HG03060 (cell line): ENCODE data around the gene SAAL1.
A peak's percentile ranks its signal among the peaks of the same experiment; 100 is the strongest.
"Not testable (repeated sequence)": the region's sequence is repeated elsewhere in the genome, so short reads cannot be mapped to it uniquely, and the experiment has no call there.

Experiments used
- ATAC-seq: cut with Tn5 transposase; IDR thresholded peaks from one replicate; pipeline ENCODE4 v1.9.1; 2021; ENCODE audit warnings: low read depth, moderate number of reproducible peaks; ENCODE audit not compliant: unreplicated experiment

Gene SAAL1

GRCh38 chr11:18105802-18106574, at the start of gene SAAL1:
TSS of gene SAAL1 (minus strand) at chr11:18106082. CDS start at chr11:18106041, 41 bp downstream.
- peak; percentile 66 for ATAC-seq

- no peak for ATAC-seq
Measured at GRCh38 chr11:18151581-18151980, 45.7 kb upstream of the SAAL1 start.

- no peak for ATAC-seq
Measured at GRCh38 chr11:18145837-18146236, 40.0 kb upstream of the SAAL1 start.

GRCh38 chr11:18145025-18145424, 39.1 kb upstream of the SAAL1 start:
- no peak for ATAC-seq

- ATAC-seq = no peak
Measured at GRCh38 chr11:18144243-18144642, 38.4 kb upstream of the SAAL1 start.

- no peak for ATAC-seq
Measured at GRCh38 chr11:18140145-18140544, 34.3 kb upstream of the SAAL1 start.

GRCh38 chr11:18137186-18137800, 31.4 kb upstream of the SAAL1 start:
- ATAC-seq = no peak

- no peak for ATAC-seq
Measured at GRCh38 chr11:18135308-18135707, 29.4 kb upstream of the SAAL1 start.

GRCh38 chr11:18132341-18132740, 26.5 kb upstream of the SAAL1 start, which contains the start of gene MRGPRX3:
TSS of gene MRGPRX3 (plus strand) at chr11:18132571. CDS start at chr11:18137203, 4,632 bp downstream.
- ATAC-seq = no peak

- ATAC-seq = not testable (repeated sequence)
Measured at GRCh38 chr11:18131115-18131514, 25.2 kb upstream of the SAAL1 start.

- not testable (repeated sequence) for ATAC-seq
Measured at GRCh38 chr11:18121331-18121828, 15.5 kb upstream of the SAAL1 start.

GRCh38 chr11:18115360-18116127, 9.7 kb upstream of the SAAL1 start:
- peak; percentile 60 for ATAC-seq

- no peak for ATAC-seq
Measured at GRCh38 chr11:18111005-18111404, 5.1 kb upstream of the SAAL1 start.

GRCh38 chr11:18108254-18108653, 2.4 kb upstream of the SAAL1 start:
- ATAC-seq = no peak

- ATAC-seq = no peak
Measured at GRCh38 chr11:18106688-18107087, 806 bp upstream of the SAAL1 start.

- no peak for ATAC-seq
Measured at GRCh38 chr11:18105086-18105801, 638 bp downstream of the SAAL1 start.

GRCh38 chr11:18100926-18101656, 4.8 kb downstream of the SAAL1 start:
- ATAC-seq = no peak

GRCh38 chr11:18093959-18094358, 11.9 kb downstream of the SAAL1 start:
- ATAC-seq = no peak

GRCh38 chr11:18091731-18092130, 14.2 kb downstream of the SAAL1 start:
- ATAC-seq = no peak

GRCh38 chr11:18088966-18089365, 16.9 kb downstream of the SAAL1 start:
- ATAC-seq = no peak
